H1 (cell line): Measurements from ENCODE around the gene ASTN1. TPM values are rescaled to one million over a fixed set of nuclear protein-coding genes. Genes with fewer than 3 reads are reported as not detected.

Experiments
- CTCF ChIA-PET: fragments of 300-600 bp; sonication (Branson Sonifier 250); formaldehyde crosslinking; loops from one replicate; lab custom pipeline; 2021; ENCODE audit not compliant: partially characterized antibody; lab: Charles Lee
- POLR2A ChIA-PET: fragments of 300-600 bp; sonication (Branson Sonifier 250); formaldehyde crosslinking; loops from one replicate; lab custom pipeline; 2021; ENCODE audit warnings: inconsistent platforms; ENCODE audit not compliant: partially characterized antibody; lab: Charles Lee
- DNase-seq, 2 experiments: peaks; one replicate each; pipeline versions ENCODE4 v3.0.0 to v3.0.0-alpha.2; 2010 to 2022; ENCODE audit warnings: low spot score in 2 of 2, low read depth in 1 of 2, mixed read lengths in 1 of 2
- FAIRE-seq: peaks from 2 replicates; lab custom pipeline; 2011; peaks lifted over from hg19 to GRCh38; lab: Jason Lieb, UNC
- H2AFZ ChIP-seq: 2 replicates; pipeline ENCODE4 v1.8.1; 2012; ENCODE audit warnings: low read length, inconsistent platforms
- H2AK5ac ChIP-seq: 2 replicates; pipeline ENCODE4 v1.6.1; 2013; ENCODE audit warnings: low read depth, low read length
- H2BK120ac ChIP-seq: replicated peaks from 2 replicates; pipeline ENCODE3; 2013; ENCODE audit warnings: low read depth, low read length, inconsistent platforms
- H2BK12ac ChIP-seq: 2 replicates; pipeline ENCODE4 v1.6.1; 2013; ENCODE audit warnings: low read depth, low read length
- H2BK15ac ChIP-seq: 2 replicates; pipeline ENCODE4 v1.6.1; 2013; ENCODE audit warnings: low read length
- H2BK20ac ChIP-seq: 2 replicates; pipeline ENCODE4 v1.6.1; 2013; ENCODE audit warnings: low read length
- H2BK5ac ChIP-seq: 2 replicates; pipeline ENCODE4 v1.6.1; 2013; ENCODE audit warnings: low read depth, low read length
- H3K14ac ChIP-seq: 2 replicates; pipeline ENCODE4 v1.6.1; 2013; ENCODE audit warnings: inconsistent platforms; ENCODE audit not compliant: insufficient read length
- H3K18ac ChIP-seq: 2 replicates; pipeline ENCODE4 v1.6.1; 2013; ENCODE audit warnings: low read length; ENCODE audit errors: extremely low read depth
- H3K23ac ChIP-seq: 2 replicates; pipeline ENCODE4 v1.6.1; 2013; ENCODE audit warnings: inconsistent platforms; ENCODE audit not compliant: insufficient read length
- H3K23me2 ChIP-seq: 2 replicates; pipeline ENCODE4 v1.6.1; 2013; ENCODE audit warnings: low read depth, low read length
- H3K27ac ChIP-seq: 2 replicates; pipeline ENCODE4 v1.6.1; 2011; ENCODE audit warnings: low read depth, low read length, inconsistent platforms
- H3K27me3 ChIP-seq, 4 experiments: replicated peaks in 1 of 4; 1 replicate in 1 of 4; 2 replicates in 3 of 4; pipeline versions ENCODE4 v1.6.1 to v1.8.1; 2011 to 2013; ENCODE audit warnings: low read length in 3 of 4, mild to moderate bottlenecking in 3 of 4, inconsistent platforms in 2 of 4, mixed read lengths in 2 of 4, moderate library complexity in 1 of 4; ENCODE audit not compliant: control insufficient read depth in 3 of 4, insufficient read depth in 3 of 4; ENCODE audit errors: extremely low read depth in 1 of 4
- H3K36me3 ChIP-seq, 4 experiments: 2 replicates each; pipeline versions ENCODE4 v1.6.1 to v1.8.1; 2011 to 2013; ENCODE audit warnings: mild to moderate bottlenecking in 4 of 4, low read length in 3 of 4, moderate library complexity in 2 of 4, control low read depth in 1 of 4, inconsistent platforms in 1 of 4; ENCODE audit not compliant: insufficient read depth in 4 of 4, control insufficient read depth in 2 of 4
- H3K4ac ChIP-seq: replicated peaks from 2 replicates; pipeline ENCODE3; 2013; ENCODE audit warnings: low read length, low read depth, mixed read lengths, inconsistent platforms; ENCODE audit not compliant: insufficient read length
- H3K4me1 ChIP-seq, 4 experiments: replicated peaks in 1 of 4; 1 replicate in 1 of 4; 2 replicates in 3 of 4; pipeline versions ENCODE4 v1.6.1 to v1.8.1; 2011 to 2013; ENCODE audit warnings: low read length in 3 of 4, inconsistent platforms in 2 of 4, mixed read lengths in 1 of 4; ENCODE audit not compliant: insufficient read depth in 4 of 4, control insufficient read depth in 3 of 4
- H3K4me2 ChIP-seq, 2 experiments: 2 replicates each; pipeline versions ENCODE4 v1.6.1 to v1.8.1; 2011 to 2013; ENCODE audit warnings: low read depth in 2 of 2, low read length in 2 of 2, control low read depth in 1 of 2, inconsistent platforms in 1 of 2, mild to moderate bottlenecking in 1 of 2; ENCODE audit not compliant: insufficient read depth in 1 of 2
- H3K4me3 ChIP-seq, 4 experiments: fragments of 200-600, 300-600 bp in 1 of 4; sonication (generic), shearing (Covaris generic), sonication (Bioruptor Twin) in 1 of 4; 2 replicates each; pipeline versions ENCODE4 v1.5.1 to v1.8.1; 2011 to 2016; ENCODE audit warnings: low read length in 4 of 4, low read depth in 3 of 4, control low read depth in 2 of 4, inconsistent platforms in 2 of 4, mild to moderate bottlenecking in 2 of 4, mixed read lengths in 1 of 4, moderate library complexity in 1 of 4; ENCODE audit not compliant: insufficient read depth in 2 of 4; ENCODE audit errors: extremely low read depth in 1 of 4
- H3K56ac ChIP-seq: replicated peaks from 2 replicates; pipeline ENCODE3; 2013; ENCODE audit warnings: low read depth, mild to moderate bottlenecking, mixed read lengths, low read length, inconsistent platforms; ENCODE audit not compliant: insufficient read length
- H3K79me1 ChIP-seq: 2 replicates; pipeline ENCODE4 v1.6.1; 2013; ENCODE audit warnings: low read depth, low read length, control low read depth
- H3K79me2 ChIP-seq, 2 experiments: 2 replicates each; pipeline versions ENCODE4 v1.6.1 to v1.8.1; 2012 to 2013; ENCODE audit warnings: low read length in 2 of 2, mild to moderate bottlenecking in 2 of 2, inconsistent platforms in 1 of 2; ENCODE audit not compliant: insufficient read depth in 2 of 2, control insufficient read depth in 1 of 2
- H3K9ac ChIP-seq, 4 experiments: replicated peaks in 1 of 4; 1 replicate in 1 of 4; 2 replicates in 3 of 4; pipeline versions ENCODE4 v1.6.1 to v1.8.1; 2011 to 2013; ENCODE audit warnings: low read depth in 3 of 4, low read length in 3 of 4, control low read depth in 2 of 4, mild to moderate bottlenecking in 2 of 4, moderate library complexity in 2 of 4, inconsistent platforms in 1 of 4; ENCODE audit errors: extremely low read depth in 1 of 4
- H3K9me3 ChIP-seq, 2 experiments: 2 replicates each; pipeline versions ENCODE4 v1.6.1 to v1.8.1; 2012 to 2013; ENCODE audit warnings: mild to moderate bottlenecking in 2 of 2, moderate library complexity in 2 of 2, control low read depth in 1 of 2, inconsistent platforms in 1 of 2, low read depth in 1 of 2, low read length in 1 of 2, mixed read lengths in 1 of 2; ENCODE audit not compliant: insufficient read depth in 2 of 2
- H4K20me1 ChIP-seq, 2 experiments: replicated peaks in 1 of 2; 2 replicates each; pipeline versions ENCODE3 to v1.8.1; 2011 to 2013; ENCODE audit warnings: inconsistent platforms in 2 of 2, low read length in 2 of 2, mild to moderate bottlenecking in 1 of 2; ENCODE audit not compliant: insufficient read depth in 2 of 2, control insufficient read depth in 1 of 2
- H4K5ac ChIP-seq: 2 replicates; pipeline ENCODE4 v1.6.1; 2013; ENCODE audit warnings: low read length, low read depth, mixed read lengths, inconsistent platforms; ENCODE audit not compliant: insufficient read length
- H4K8ac ChIP-seq: 2 replicates; pipeline ENCODE4 v1.8.0; 2013; ENCODE audit warnings: mild to moderate bottlenecking, moderate library complexity, low read length, inconsistent platforms; ENCODE audit not compliant: insufficient read depth; ENCODE audit errors: extremely low read depth
- H4K91ac ChIP-seq: replicated peaks from 2 replicates; pipeline ENCODE3; 2013; ENCODE audit warnings: low read length, mixed read lengths, inconsistent platforms; ENCODE audit not compliant: insufficient read length
- ASH2L ChIP-seq: fragments of 200-600, 300-600 bp; sonication (generic); IDR thresholded peaks from one replicate; pipeline ENCODE4 v1.7.1; 2017; ENCODE audit warnings: low read length
- CBX5 ChIP-seq: fragments of 300-800, 300-1000 bp; sonication (generic); IDR thresholded peaks from 2 replicates; pipeline ENCODE4 v1.7.1; 2016; ENCODE audit warnings: antibody characterized with exemption, low read length, low read depth
- EGR1 ChIP-seq: IDR thresholded peaks from 2 replicates; pipeline ENCODE4 v1.6.1; 2011; ENCODE audit warnings: low read depth, low read length, borderline replicate concordance
- EZH2 ChIP-seq: fragments of 200-600 bp; sonication (generic); IDR thresholded peaks from 2 replicates; pipeline ENCODE4 v1.7.1; 2012; ENCODE audit warnings: low read depth, mild to moderate bottlenecking, moderate library complexity, low read length, inconsistent platforms; ENCODE audit not compliant: severe bottlenecking
- GTF2F1 ChIP-seq: IDR thresholded peaks from 2 replicates; pipeline ENCODE4 v1.6.1; 2012; ENCODE audit warnings: low read depth, low read length, improper control_type of control experiment, borderline replicate concordance
- JUN ChIP-seq: IDR thresholded peaks from 2 replicates; pipeline ENCODE4 v1.6.1; 2011; ENCODE audit warnings: low read depth, mild to moderate bottlenecking, improper control_type of control experiment, low read length
- NRF1 ChIP-seq: IDR thresholded peaks from 2 replicates; pipeline ENCODE4 v1.6.1; 2011; ENCODE audit warnings: mild to moderate bottlenecking, low read depth, low read length, improper control_type of control experiment
- PHF8 ChIP-seq: fragments of 200-600 bp; sonication (generic); conservative IDR thresholded peaks from 2 replicates; pipeline ENCODE4 v1.7.1; 2012; ENCODE audit warnings: low read depth, mild to moderate bottlenecking, inconsistent platforms, low read length, moderate library complexity
- POLR2AphosphoS5 ChIP-seq: IDR thresholded peaks from 2 replicates; pipeline ENCODE4 v1.6.1; 2011; ENCODE audit warnings: low read depth, low read length
- SRF ChIP-seq: IDR thresholded peaks from 2 replicates; pipeline ENCODE4 v1.6.1; 2011; ENCODE audit warnings: mild to moderate bottlenecking, low read depth, low read length, moderate library complexity
- YY1 ChIP-seq: IDR thresholded peaks from 2 replicates; pipeline ENCODE4 v1.6.1; 2011; ENCODE audit warnings: low read depth, mild to moderate bottlenecking, low read length
- ZNF274 ChIP-seq: IDR thresholded peaks from 2 replicates; pipeline ENCODE4 v1.7.0; 2012; ENCODE audit warnings: low read length, borderline replicate concordance; ENCODE audit errors: extremely low read depth
- WGBS, 2 experiments: shearing (Covaris generic) in 1 of 2; methylation state at CpG; one replicate each; pipeline versions ENCODE4 v1.1.6 to v1.1.7; 2013 to 2015; ENCODE audit warnings: low lambda C conversion rate in 2 of 2, mixed read lengths in 2 of 2, inconsistent platforms in 1 of 2, low coverage in 1 of 2, missing lambda C conversion rate in 1 of 2; ENCODE audit not compliant: insufficient replicate concordance in 2 of 2, insufficient coverage in 1 of 2, insufficient read length in 1 of 2; ENCODE audit errors: extremely low coverage in 1 of 2, missing lambda C conversion rate in 1 of 2; 5-methylcytosine and 5-hydroxymethylcytosine counted together
- polyA plus RNA-seq, 7 experiments: library from polyadenylated mRNA; depleted of rRNA in 3 of 7; stranded (reverse) in 5 of 7; unstranded in 2 of 7; fragments of >200 nt in 5 of 7; fragments of 200-250 nt in 2 of 7; gene quantifications; 1 replicate in 5 of 7; 2 replicates in 1 of 7; 4 replicates in 1 of 7; pipeline versions ENCODE4 v1.2.1 to v1.2.3, GENCODE V29; 2011 to 2013; ENCODE audit warnings: missing spikeins in 2 of 7, mixed read lengths in 2 of 7
- total RNA-seq: library from RNA; stranded (reverse); fragmentation: NEBNext Ultra II Directional; extraction: Animal tissue kit (Norgen Biotek cat#: 25700); gene quantifications from 2 replicates; pipeline ENCODE4 v1.2.1, GENCODE V29; 2021
- TF ChIP-seq, protein P1 (sequence below): IDR thresholded peaks from 2 replicates; pipeline ENCODE4 v1.6.1; 2011; ENCODE audit warnings: low read length, improper control_type of control experiment

The ASTN1 gene
- total and polyA plus RNA-seq, 2 of the 8 experiments (the other 6 are each of a cell fraction or from before 2014, with no cell fraction given), result 2.9 to 4.1 TPM

DNA sequence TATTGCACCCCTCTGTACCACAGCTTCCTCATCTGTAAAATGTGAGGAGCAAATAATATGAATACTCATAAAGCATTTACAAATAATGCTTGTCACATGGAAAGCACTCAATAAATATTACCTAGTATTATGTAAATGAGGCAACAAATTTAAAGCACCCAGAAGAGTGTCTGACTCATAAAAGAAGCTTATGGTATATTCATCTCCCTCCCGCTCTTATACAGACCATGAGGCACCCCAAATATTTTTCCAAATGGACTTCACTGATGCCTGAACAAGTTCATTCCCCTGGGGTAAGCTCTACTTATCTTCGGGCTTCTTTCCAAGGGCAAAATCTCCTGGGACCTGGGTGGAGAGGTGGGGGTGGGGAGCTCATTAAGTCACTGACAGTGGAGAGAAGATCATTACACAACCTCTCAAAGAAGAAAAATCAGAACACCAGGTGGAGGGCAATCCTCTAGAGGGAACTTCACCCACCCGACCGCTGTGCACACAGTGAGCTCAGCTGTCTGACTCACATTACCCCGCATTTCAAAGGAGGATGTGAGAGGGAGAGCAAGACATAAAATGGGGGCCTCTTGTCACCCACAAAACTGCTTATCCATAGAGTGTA, 166.2 kb downstream of the ASTN1 start:
- H4K5ac ChIP-seq, result no peak overlapping the region
- H2BK20ac ChIP-seq, result no peak overlapping the region
- no peaks in the 10 kb centered on the region for H3K79me1 ChIP-seq
- no peaks in the 10 kb centered on the region for H3K9me3 ChIP-seq
- H2BK12ac ChIP-seq, result no peak overlapping the region
- H3K27ac ChIP-seq, result no peak overlapping the region
- H4K91ac ChIP-seq, result no peak overlapping the region
- DNase-seq, result no peak
- peaks cover 4% of the 10 kb centered on the region; the same call in 1 of the 2 replicates for H3K23me2 ChIP-seq
- H3K4me3 ChIP-seq, result no peak overlapping the region
- no peak for FAIRE-seq
- H3K4me1 ChIP-seq, result peaks cover 0 to 9% (median 5%) of the 10 kb centered on the region in 4 experiments; a peak in 5 of 7 replicates
- H3K18ac ChIP-seq, result no peak overlapping the region
- H2BK5ac ChIP-seq, result no peak overlapping the region
- H3K14ac ChIP-seq, result no peak overlapping the region
- H3K9ac ChIP-seq, result no peak overlapping the region
- no peak overlapping the region for H3K4me2 ChIP-seq
- H3K79me2 ChIP-seq, result no peaks in the 10 kb centered on the region
- H3K4ac ChIP-seq, result no peak overlapping the region
- CTCF ChIA-PET, result interaction anchor here (0.7 to 1.5 kb wide), 2 partner anchors 12 to 26 kb away, joined by 3 to 4 read pairs; no protein-coding TSS in a partner anchor
- no peaks in the 10 kb centered on the region for H3K27me3 ChIP-seq
- no peak overlapping the region for H2AFZ ChIP-seq
- no peak overlapping the region for H4K8ac ChIP-seq
- no peak overlapping the region for H3K23ac ChIP-seq
- POLR2A ChIA-PET, result no interaction called here
- 90% methylated on average over 5 of the region's 5 CpGs; no CpG with 5 or more reads in 1 of the 2 experiments for WGBS, 2 experiments
- peaks cover 0 to 2% of the 10 kb centered on the region in 2 experiments for H4K20me1 ChIP-seq
- H3K36me3 ChIP-seq, result no peaks in the 10 kb centered on the region; a peak in 1 of 8 replicates
- no peak overlapping the region for H2BK15ac ChIP-seq
- no peak overlapping the region for H2BK120ac ChIP-seq
- H3K56ac ChIP-seq, result no peak overlapping the region
- no peak overlapping the region for H2AK5ac ChIP-seq
- no peak for TF ChIP-seq YY1
- TF ChIP-seq JUN, result no peak
- TF ChIP-seq POLR2AphosphoS5, result no peak
- TF ChIP-seq EGR1, result no peak
- TF ChIP-seq, protein P1, sequence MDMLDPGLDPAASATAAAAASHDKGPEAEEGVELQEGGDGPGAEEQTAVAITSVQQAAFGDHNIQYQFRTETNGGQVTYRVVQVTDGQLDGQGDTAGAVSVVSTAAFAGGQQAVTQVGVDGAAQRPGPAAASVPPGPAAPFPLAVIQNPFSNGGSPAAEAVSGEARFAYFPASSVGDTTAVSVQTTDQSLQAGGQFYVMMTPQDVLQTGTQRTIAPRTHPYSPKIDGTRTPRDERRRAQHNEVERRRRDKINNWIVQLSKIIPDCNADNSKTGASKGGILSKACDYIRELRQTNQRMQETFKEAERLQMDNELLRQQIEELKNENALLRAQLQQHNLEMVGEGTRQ, result no peak
- no peak for TF ChIP-seq ASH2L
- TF ChIP-seq NRF1, result no peak
- TF ChIP-seq SRF, result no peak
- no peak for TF ChIP-seq PHF8
- TF ChIP-seq EZH2, result no peak
- no peak for TF ChIP-seq GTF2F1
- no peak for TF ChIP-seq CBX5
- no peak for TF ChIP-seq ZNF274
